ENCODE measurements around the gene DUS2. TPM values are rescaled to one million over a fixed set of nuclear protein-coding genes. Genes with fewer than 3 reads are reported as not detected.
A peak's percentile ranks its signal among the peaks of the same experiment; 100 is the strongest.

Gene DUS2
- total RNA-seq (2014; rRNA removed) (19.9 and 21.4 TPM in 2 replicates), Bru-seq, nascent RNA (percentile 53 among the genes with signal in this experiment), BruChase-seq, experiment 1, labeled RNA remaining after a 6-hour chase (percentile 54 among the genes with signal in this experiment), BruChase-seq, experiment 2, labeled RNA remaining after a 2-hour chase (percentile 51 among the genes with signal in this experiment)
- long read RNA-seq, transcript DUS2-207 (17 exons, 2,310 nt) = major isoform, 17 of 27 reads
- long read RNA-seq, partial matches to known transcripts = 1 of 27 reads
- long read RNA-seq, other reads (novel, unspliced or antisense) = 6 of 27 reads

DNA sequence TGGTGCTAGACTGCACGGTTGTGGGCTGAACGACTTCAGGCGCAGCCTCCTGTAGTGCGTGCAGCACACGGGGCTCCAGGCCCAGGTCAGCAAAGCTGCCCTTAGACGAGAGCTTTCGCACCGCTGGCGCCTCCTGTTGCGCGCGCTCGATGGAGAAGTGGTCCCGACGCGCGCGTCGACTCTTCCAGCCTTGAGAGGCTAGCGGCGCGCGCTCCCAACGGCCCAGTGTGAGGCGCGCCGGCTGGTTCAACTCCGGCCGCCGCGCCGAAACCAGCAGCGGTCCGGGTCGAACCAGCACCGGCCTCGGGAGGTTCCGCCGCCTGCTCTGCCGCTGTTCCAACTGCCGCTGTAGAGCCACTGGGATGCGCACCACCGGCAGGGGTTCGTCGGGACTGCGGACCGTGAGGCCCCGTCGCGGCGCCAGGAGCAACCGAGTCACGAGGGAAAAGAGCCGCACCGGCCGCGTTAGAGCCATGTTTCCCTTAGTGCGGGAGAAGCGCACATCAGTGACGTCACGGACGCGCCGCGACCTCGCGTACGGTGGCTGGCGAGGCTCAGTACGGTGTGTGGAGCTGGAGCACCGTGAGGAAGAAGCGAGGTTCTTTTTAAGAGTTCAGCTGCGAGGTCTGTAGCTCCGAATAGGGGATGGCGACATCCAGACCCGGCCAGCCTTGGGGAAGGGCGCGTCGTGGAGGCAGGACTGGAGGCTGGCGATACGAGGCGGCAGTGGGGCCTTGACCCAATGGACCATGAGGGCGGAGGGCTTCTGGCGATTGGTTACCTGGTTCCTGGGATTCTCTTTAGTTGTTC lies at the start of gene DUS2, which contains the start of gene DDX28:
Gene DUS2 (plus strand): TSS at position 557 of the 810 bp plus-strand sequence. CDS start 14,740 bp downstream, outside the sequence.
Gene DDX28 (minus strand): TSS at position 505 of the 810 bp plus-strand sequence. CDS start 30 bp downstream, at position 475.
- ChIA-PET CTCF (interaction anchor here (0.6 to 0.9 kb wide), 3 partner anchors 18 to 350 kb away, joined by 3 to 4 read pairs (median 3); no protein-coding TSS in a partner anchor), POLR2A (ENCODE audit: unreplicated experiment) (interaction anchor here (0.6 kb wide), 2 partner anchors 96 to 121 kb away, joined by 3 read pairs; no protein-coding TSS in a partner anchor)
- Histone ChIP-seq H3K4me3 (ENCODE audit: low read length) (peak within 1 kb of the TSS; percentile 100), H4K20me1 (ENCODE audit: low read length) (no peaks in the 10 kb centered on the region), H3K36me3 (ENCODE audit: low read depth, low read length) (no peaks in the 10 kb centered on the region), H3K27ac (ENCODE audit: low read length) (peak within 1 kb of the TSS; percentile 31), H3K9me3 (ENCODE audit: low read length) (no peaks in the 10 kb centered on the region), H3F3A (ENCODE audit: low read length, unreplicated experiment) (no peaks in the 10 kb centered on the region), H3K27me3 (ENCODE audit: low read length) (no peaks in the 10 kb centered on the region), H3K9ac (ENCODE audit: low read length) (peak within 1 kb of the TSS; percentile 97), H3K79me2 (ENCODE audit: low read length) (peaks cover 39% of the 10 kb centered on the region), H3K4me1 (ENCODE audit: insufficient read depth, low read length) (peaks cover 5% of the 10 kb centered on the region; the same call in 1 of the 2 replicates), H3K9me2 (replicated peaks; ENCODE audit: low read length) (no peaks in the 10 kb centered on the region), H3K4me2 (ENCODE audit: low read length) (peak within 1 kb of the TSS; percentile 100), H2AFZ (ENCODE audit: low read length) (peak within 1 kb of the TSS; percentile 94)
- peak; percentile 88 for ATAC-seq
- no TSS peak for BruUV-seq (replicated peaks)
- intact Hi-C loops (cut with micrococcal nuclease) = no loop called here
- peak; percentile 88 for DNase-seq
- TF ChIP-seq, protein P1, sequence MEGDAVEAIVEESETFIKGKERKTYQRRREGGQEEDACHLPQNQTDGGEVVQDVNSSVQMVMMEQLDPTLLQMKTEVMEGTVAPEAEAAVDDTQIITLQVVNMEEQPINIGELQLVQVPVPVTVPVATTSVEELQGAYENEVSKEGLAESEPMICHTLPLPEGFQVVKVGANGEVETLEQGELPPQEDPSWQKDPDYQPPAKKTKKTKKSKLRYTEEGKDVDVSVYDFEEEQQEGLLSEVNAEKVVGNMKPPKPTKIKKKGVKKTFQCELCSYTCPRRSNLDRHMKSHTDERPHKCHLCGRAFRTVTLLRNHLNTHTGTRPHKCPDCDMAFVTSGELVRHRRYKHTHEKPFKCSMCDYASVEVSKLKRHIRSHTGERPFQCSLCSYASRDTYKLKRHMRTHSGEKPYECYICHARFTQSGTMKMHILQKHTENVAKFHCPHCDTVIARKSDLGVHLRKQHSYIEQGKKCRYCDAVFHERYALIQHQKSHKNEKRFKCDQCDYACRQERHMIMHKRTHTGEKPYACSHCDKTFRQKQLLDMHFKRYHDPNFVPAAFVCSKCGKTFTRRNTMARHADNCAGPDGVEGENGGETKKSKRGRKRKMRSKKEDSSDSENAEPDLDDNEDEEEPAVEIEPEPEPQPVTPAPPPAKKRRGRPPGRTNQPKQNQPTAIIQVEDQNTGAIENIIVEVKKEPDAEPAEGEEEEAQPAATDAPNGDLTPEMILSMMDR (conservative IDR thresholded peaks at IDR 0.05; ENCODE audit: low read depth, low read length) = no peak
- TF ChIP-seq EZH2phosphoT487 (IDR thresholded peaks at IDR 0.05; ENCODE audit: borderline replicate concordance, low read length) (no peak), EZH2 (IDR thresholded peaks at IDR 0.05; ENCODE audit: low read length, unreplicated experiment) (no peak)

DNA sequence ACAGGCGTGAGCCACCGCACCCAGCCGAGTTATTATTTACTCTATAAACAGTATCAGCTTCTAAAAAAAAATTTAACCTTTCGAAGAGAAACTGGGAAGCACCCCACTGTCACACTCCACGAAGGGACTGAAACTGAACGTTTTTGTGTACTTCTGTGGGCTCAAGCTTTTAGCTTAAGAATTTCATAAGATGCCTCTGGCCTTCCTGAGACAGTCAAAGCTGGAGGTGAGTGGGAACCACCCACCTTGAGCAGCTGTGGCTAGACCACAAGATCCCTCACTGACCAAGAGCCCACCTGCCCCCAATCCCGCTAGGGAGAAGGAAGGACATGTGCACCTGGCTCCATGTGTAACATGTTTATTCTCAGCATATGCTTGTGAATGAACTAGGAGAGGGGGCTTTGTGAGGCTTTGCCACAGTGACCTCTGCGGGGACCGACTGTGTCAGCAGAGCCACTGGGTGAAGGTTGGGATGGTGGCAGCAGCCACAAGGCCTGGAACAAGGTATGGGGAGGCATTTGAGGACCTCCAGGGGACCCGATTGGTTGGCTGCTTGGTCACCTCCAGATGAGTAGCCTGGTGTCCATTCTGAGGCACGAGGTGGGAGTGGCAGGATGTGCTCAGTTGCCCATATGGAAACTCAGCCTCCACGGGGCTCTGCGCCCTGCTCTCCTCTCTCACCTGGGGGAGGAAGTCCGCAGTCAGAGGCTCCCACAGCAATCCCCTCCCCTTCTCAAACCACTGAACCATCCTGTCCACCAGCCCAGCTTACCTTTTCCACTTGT lies 47.6 kb upstream of the DUS2 start:
- Histone ChIP-seq H3K9me3 (ENCODE audit: low read length) (no peaks in the 10 kb centered on the region), H3K4me1 (ENCODE audit: insufficient read depth, low read length) (no peaks in the 10 kb centered on the region), H3K4me2 (ENCODE audit: low read length) (no peak overlapping the region), H3K9ac (ENCODE audit: low read length) (no peak overlapping the region), H4K20me1 (ENCODE audit: low read length) (no peaks in the 10 kb centered on the region), H3F3A (ENCODE audit: low read length, unreplicated experiment) (no peaks in the 10 kb centered on the region), H3K4me3 (ENCODE audit: low read length) (no peak overlapping the region), H3K27ac (ENCODE audit: low read length) (no peak overlapping the region), H2AFZ (ENCODE audit: low read length) (no peak overlapping the region), H3K36me3 (ENCODE audit: low read depth, low read length) (no peaks in the 10 kb centered on the region), H3K79me2 (ENCODE audit: low read length) (no peaks in the 10 kb centered on the region), H3K27me3 (ENCODE audit: low read length) (no peaks in the 10 kb centered on the region), H3K9me2 (replicated peaks; ENCODE audit: low read length) (no peaks in the 10 kb centered on the region)
- DNase-seq (no peak), ATAC-seq (no peak)
- ChIA-PET POLR2A (ENCODE audit: unreplicated experiment) (no interaction called here), CTCF (no interaction called here)
- no peak for TF ChIP-seq EZH2 (IDR thresholded peaks at IDR 0.05; ENCODE audit: low read length, unreplicated experiment)
- TF ChIP-seq, protein P1 (conservative IDR thresholded peaks at IDR 0.05; ENCODE audit: low read depth, low read length) = no peak
- no peak for TF ChIP-seq EZH2phosphoT487 (IDR thresholded peaks at IDR 0.05; ENCODE audit: borderline replicate concordance, low read length)
- intact Hi-C loops (cut with micrococcal nuclease) = no loop called here
- BruUV-seq (replicated peaks) = no TSS peak
